Activated CD4-positive, CD25-positive, alpha-beta regulatory T cell treated with anti-CD3 and anti-CD28 coated beads, Interleukin-2, amount 50 U/mL, for 24 hours (primary cell): ENCODE data around the gene ARMCX6.
"Not testable (repeated sequence)": the region's sequence is repeated elsewhere in the genome, so short reads cannot be mapped to it uniquely, and the experiment has no call there.

ENCODE experiments used
- ATAC-seq, 2 donors: fragments of 150-1000 bp; cut with Tn5 transposase; one replicate each; pipeline ENCODE4 v1.10.0; 2021; ENCODE audit warnings: mild to moderate bottlenecking in 1 of 2, moderate library complexity in 1 of 2

Gene ARMCX6

GRCh38 chrX:101617211-101618191 is at the start of gene ARMCX6:
Gene ARMCX6, minus strand, starts transcription at chrX:101618000. Its CDS starts 1,380 bp downstream, at chrX:101616620.
- peak; percentile 93 to 96 for ATAC-seq

GRCh38 chrX:101659601-101660063 is 41.8 kb upstream of the ARMCX6 start, which contains the start of gene ARMCX2:
Gene ARMCX2, minus strand, starts transcription at chrX:101659850. Its CDS starts 2,262 bp downstream, at chrX:101657588.
- ATAC-seq: no peak

- ATAC-seq: peak; percentile 65 to 75
Observed at GRCh38 chrX:101658661-101659491, 41.1 kb upstream of the ARMCX6 start.

- no peak for ATAC-seq
Observed at GRCh38 chrX:101657495-101657894, 39.7 kb upstream of the ARMCX6 start.

DNA sequence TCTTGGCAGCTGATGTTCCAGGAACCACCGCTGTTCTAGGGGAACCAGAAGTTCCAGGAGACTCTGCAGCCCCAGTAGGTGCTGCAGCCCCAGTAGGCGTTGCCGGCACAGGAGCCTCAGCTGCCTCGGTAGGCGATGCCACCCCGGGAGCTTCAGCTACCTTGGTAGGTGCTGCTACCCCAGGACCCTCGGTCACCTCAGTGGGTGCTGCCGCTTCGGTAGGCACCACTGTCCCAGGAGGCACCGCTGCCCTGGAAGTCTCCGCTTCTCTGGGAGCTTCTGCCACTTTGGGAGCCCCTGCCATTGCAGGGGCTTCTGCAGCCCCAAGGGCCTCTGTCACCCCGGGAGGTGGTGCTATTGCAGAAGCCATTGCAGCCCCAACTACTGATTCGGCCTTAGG is 39.0 kb upstream of the ARMCX6 start:
- ATAC-seq: no peak

DNA sequence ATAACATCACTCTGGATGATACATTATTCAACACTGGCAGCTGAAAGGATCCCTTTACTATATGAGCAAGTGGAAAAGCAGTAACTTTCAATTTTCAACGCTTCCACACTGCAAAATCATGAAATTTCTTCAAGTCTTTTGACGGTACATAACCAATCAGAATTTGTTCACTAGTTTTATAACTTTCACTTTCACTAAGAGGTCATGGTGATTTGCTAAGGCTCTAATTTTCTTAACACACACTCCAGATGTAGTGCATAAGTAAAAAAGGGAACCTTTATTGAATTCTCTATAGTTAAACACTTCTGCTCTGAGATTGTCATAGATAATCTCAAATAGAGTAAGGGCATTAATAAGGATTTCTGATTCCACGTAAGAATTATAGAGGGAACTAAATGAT is 37.7 kb upstream of the ARMCX6 start:
- ATAC-seq: peak in 1 of 2 donors; percentile 33

- ATAC-seq: not testable (repeated sequence)
Observed at GRCh38 chrX:101647716-101648115, 29.9 kb upstream of the ARMCX6 start.

- no peak for ATAC-seq
Observed at GRCh38 chrX:101642093-101642492, 24.3 kb upstream of the ARMCX6 start.

GRCh38 chrX:101639583-101639982 is 21.8 kb upstream of the ARMCX6 start:
- ATAC-seq: no peak

DNA sequence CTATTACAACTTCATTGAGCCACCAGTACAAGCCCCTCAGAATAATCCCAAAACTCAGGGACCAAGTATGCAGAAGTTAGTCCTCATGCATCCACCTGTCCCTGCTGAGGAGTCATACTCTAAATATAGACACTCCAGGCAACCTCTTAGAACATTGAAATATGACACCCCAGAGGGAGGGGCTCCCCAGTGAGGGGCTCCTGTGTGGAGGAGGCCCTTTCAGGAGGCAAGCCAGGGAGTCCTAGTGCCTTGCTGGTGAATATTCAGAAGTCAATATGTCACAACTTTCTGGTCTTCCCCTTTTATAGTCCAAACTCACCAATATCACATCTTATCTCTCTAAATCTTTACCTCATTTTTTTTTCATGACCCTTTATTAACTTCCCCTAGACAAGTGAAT is 1.6 kb upstream of the ARMCX6 start:
- no peak for ATAC-seq

DNA sequence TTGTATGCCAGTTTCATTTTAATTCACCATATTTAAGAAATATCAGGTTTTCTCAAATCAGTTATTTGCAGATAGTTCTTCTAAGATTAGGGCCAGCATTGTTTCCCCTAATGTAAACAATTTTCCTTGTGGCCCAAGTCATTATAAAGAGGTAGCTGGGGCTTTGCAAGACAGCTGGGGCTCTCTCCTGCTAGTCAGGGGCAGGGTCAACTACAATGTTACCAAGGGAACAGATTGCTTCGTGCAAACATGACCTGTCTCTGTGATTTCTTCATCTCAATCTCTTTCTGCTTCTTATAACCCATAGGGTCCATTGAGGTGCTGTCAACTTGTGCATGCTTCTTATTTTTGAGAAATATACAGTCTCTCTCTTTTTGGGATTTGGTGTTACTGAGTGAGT is 12.1 kb downstream of the ARMCX6 start:
- no peak for ATAC-seq

DNA sequence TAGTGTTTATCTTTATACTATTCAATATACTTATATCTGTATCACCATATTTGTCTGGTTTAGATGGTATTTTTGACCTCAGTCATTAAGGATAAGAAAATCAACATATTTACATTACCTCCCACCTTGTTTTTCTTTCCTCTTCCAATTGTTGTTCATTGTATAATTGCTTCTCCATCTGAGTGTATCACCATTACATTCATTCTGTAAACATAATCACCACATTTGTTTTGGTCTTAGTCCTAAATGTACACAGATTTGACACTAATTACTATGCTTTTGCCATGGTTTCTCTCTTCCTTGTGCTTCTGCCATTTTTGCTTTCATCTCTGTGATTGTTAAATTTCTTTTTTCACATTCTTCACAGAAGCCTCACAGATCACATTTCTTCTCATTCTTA is 12.7 kb downstream of the ARMCX6 start:
- no peak for ATAC-seq

GRCh38 chrX:101602077-101602476 is 15.7 kb downstream of the ARMCX6 start:
- no peak for ATAC-seq

DNA sequence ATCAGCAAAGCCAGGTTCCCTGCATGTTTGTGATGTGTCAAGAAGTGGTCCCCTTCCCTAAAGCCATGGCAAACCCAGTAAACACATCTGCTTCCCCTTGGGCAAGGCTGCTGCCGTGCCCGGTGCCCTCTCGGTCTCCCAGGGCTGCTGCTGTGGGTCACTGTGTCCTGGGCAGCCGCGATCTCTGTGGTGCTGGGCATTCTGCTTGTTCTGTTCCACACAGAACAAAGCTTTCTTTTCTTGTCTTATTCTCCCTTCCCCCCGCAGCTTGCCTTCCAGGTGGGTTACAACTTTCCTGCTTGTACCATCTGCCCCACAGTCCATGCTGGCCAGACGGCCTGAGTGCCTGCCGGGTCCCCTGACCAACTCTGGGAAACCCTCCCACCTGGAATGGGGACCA is 18.2 kb downstream of the ARMCX6 start:
- ATAC-seq: not testable (repeated sequence)

DNA sequence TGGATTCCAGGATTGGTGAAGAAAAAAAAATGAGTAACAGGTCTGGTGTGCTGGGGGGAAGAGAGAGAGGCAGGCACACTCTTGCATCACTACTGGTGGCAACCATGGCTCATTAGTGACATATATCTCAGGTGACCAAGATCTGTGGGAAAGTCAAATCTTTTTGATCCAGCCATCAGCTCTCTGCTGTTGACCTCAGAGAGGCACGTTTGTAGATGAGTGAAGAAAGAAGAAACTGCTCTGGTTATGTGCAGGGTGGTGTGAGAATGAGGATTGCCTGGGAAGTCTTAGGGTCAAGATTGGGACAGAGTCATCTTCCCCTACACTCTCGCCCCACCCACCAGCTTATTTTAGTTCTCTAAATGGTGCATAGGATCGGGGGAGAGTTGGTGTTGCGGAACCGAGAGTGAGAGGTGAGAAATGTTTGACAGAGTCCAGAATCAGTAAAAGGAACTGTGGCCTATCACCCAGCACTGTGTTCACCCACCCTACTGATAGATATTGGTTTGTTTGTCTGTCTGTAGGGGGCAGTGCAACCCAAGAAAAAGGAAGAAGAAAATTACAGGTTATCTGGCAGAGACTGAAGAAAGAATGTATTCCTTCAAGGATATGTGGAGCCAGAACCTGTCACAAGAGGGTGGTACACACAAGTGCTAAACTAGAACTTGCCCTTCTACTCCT is 21.9 kb downstream of the ARMCX6 start:
- ATAC-seq: peak; percentile 68 to 71
